ENCODE measurements around the gene ATN1.

ATN1 gene

GRCh38 chr12:6939191-6939540 lies 11.4 kb downstream of the ATN1 start:
- H3K36me3 ChIP-seq (ENCODE audit: insufficient read depth), result no peaks in the 10 kb centered on the region
- H4K20me1 ChIP-seq (ENCODE audit: insufficient read depth), result no peaks in the 10 kb centered on the region
- no peak overlapping the region for H3K27ac ChIP-seq
- H3K4me2 ChIP-seq, result no peak overlapping the region
- no peak overlapping the region for H3K4me3 ChIP-seq (IDR thresholded peaks at IDR 0.05; ENCODE audit: insufficient read depth, low read depth, low read length)
- no peak overlapping the region for H2AFZ ChIP-seq (ENCODE audit: low read depth)
- H3K4me1 ChIP-seq (ENCODE audit: low read depth, poor library complexity, severe bottlenecking), result peaks cover 13% of the 10 kb centered on the region
- no peak for TF ChIP-seq CTCF (conservative IDR thresholded peaks at IDR 0.05; ENCODE audit: low read depth, low read length)
- no peaks in the 10 kb centered on the region for H3K27me3 ChIP-seq (ENCODE audit: insufficient read depth, low read depth)
- no peak overlapping the region for H3K9ac ChIP-seq
- no peaks in the 10 kb centered on the region for H3K79me2 ChIP-seq (ENCODE audit: insufficient read depth, low read depth)

GRCh38 chr12:6941267-6941666 lies 13.5 kb downstream of the ATN1 start:
- no peak overlapping the region for H2AFZ ChIP-seq (ENCODE audit: low read depth)
- no peak overlapping the region for H3K27ac ChIP-seq
- no peak for TF ChIP-seq CTCF (conservative IDR thresholded peaks at IDR 0.05; ENCODE audit: low read depth, low read length)
- H3K36me3 ChIP-seq (ENCODE audit: insufficient read depth), result no peaks in the 10 kb centered on the region
- no peaks in the 10 kb centered on the region for H3K79me2 ChIP-seq (ENCODE audit: insufficient read depth, low read depth)
- no peaks in the 10 kb centered on the region for H4K20me1 ChIP-seq (ENCODE audit: insufficient read depth)
- no peak overlapping the region for H3K4me2 ChIP-seq
- H3K4me1 ChIP-seq (ENCODE audit: low read depth, poor library complexity, severe bottlenecking), result peaks cover 23% of the 10 kb centered on the region
- no peaks in the 10 kb centered on the region for H3K27me3 ChIP-seq (ENCODE audit: insufficient read depth, low read depth)
- H3K4me3 ChIP-seq (IDR thresholded peaks at IDR 0.05; ENCODE audit: insufficient read depth, low read depth, low read length), result no peak overlapping the region
- no peak overlapping the region for H3K9ac ChIP-seq

- Histone ChIP-seq H3K27me3 (ENCODE audit: insufficient read depth, low read depth) (no peaks in the 10 kb centered on the region), H3K79me2 (ENCODE audit: insufficient read depth, low read depth) (no peaks in the 10 kb centered on the region), H3K36me3 (ENCODE audit: insufficient read depth) (no peaks in the 10 kb centered on the region), H3K4me2 (no peak overlapping the region), H4K20me1 (ENCODE audit: insufficient read depth) (no peaks in the 10 kb centered on the region), H3K4me1 (ENCODE audit: low read depth, poor library complexity, severe bottlenecking) (peaks cover 23% of the 10 kb centered on the region), H3K4me3 (IDR thresholded peaks at IDR 0.05; ENCODE audit: insufficient read depth, low read depth, low read length) (no peak overlapping the region), H3K27ac (no peak overlapping the region), H3K9ac (no peak overlapping the region), H2AFZ (ENCODE audit: low read depth) (no peak overlapping the region)
- no peak for TF ChIP-seq CTCF (conservative IDR thresholded peaks at IDR 0.05; ENCODE audit: low read depth, low read length)
Measured at GRCh38 chr12:6941782-6942181, 14.0 kb downstream of the ATN1 start.

- H3K79me2 ChIP-seq (ENCODE audit: insufficient read depth, low read depth), result no peaks in the 10 kb centered on the region
- no peaks in the 10 kb centered on the region for H4K20me1 ChIP-seq (ENCODE audit: insufficient read depth)
- H3K27ac ChIP-seq, result no peak overlapping the region; the same call in 1 of the 2 replicates
- no peak overlapping the region for H3K4me3 ChIP-seq (IDR thresholded peaks at IDR 0.05; ENCODE audit: insufficient read depth, low read depth, low read length)
- H2AFZ ChIP-seq (ENCODE audit: low read depth), result no peak overlapping the region
- no peaks in the 10 kb centered on the region for H3K27me3 ChIP-seq (ENCODE audit: insufficient read depth, low read depth)
- no peak overlapping the region for H3K9ac ChIP-seq
- peaks cover 23% of the 10 kb centered on the region for H3K4me1 ChIP-seq (ENCODE audit: low read depth, poor library complexity, severe bottlenecking)
- no peaks in the 10 kb centered on the region for H3K36me3 ChIP-seq (ENCODE audit: insufficient read depth)
- TF ChIP-seq CTCF (conservative IDR thresholded peaks at IDR 0.05; ENCODE audit: low read depth, low read length), result no peak
- no peak overlapping the region for H3K4me2 ChIP-seq
Measured at GRCh38 chr12:6942331-6942665, 14.5 kb downstream of the ATN1 start.

GRCh38 chr12:6943389-6943721 lies 15.6 kb downstream of the ATN1 start:
- Histone ChIP-seq H3K79me2 (ENCODE audit: insufficient read depth, low read depth) (no peaks in the 10 kb centered on the region), H3K4me3 (IDR thresholded peaks at IDR 0.05; ENCODE audit: insufficient read depth, low read depth, low read length) (no peak overlapping the region), H3K27ac (peak overlapping the region; percentile 98), H2AFZ (ENCODE audit: low read depth) (peak overlapping the region; percentile 28; the same call in 1 of the 2 replicates), H3K36me3 (ENCODE audit: insufficient read depth) (no peaks in the 10 kb centered on the region), H3K4me1 (ENCODE audit: low read depth, poor library complexity, severe bottlenecking) (peaks cover 19% of the 10 kb centered on the region), H3K4me2 (peak overlapping the region; percentile 73), H3K9ac (peak overlapping the region; percentile 86), H3K27me3 (ENCODE audit: insufficient read depth, low read depth) (no peaks in the 10 kb centered on the region), H4K20me1 (ENCODE audit: insufficient read depth) (no peaks in the 10 kb centered on the region)
- no peak for TF ChIP-seq CTCF (conservative IDR thresholded peaks at IDR 0.05; ENCODE audit: low read depth, low read length)

All from KMS-11 (cell line).